GM18507 (cell line): ENCODE results near the gene GPR155.
"Not testable (repeated sequence)": the region's sequence is repeated elsewhere in the genome, so short reads cannot be mapped to it uniquely, and the experiment has no call there.

Experiments used
- DNase-seq: peaks from one replicate; pipeline ENCODE4 v3.0.0; 2011; ENCODE audit warnings: low read depth; ENCODE audit not compliant: insufficient read length; ENCODE audit errors: extremely low spot score
- FAIRE-seq: peaks from 2 replicates; lab custom pipeline; 2011; peaks lifted over from hg19 to GRCh38; lab: Jason Lieb, UNC

The GPR155 gene

GRCh38 chr2:174388706-174389105 is 98.1 kb downstream of the GPR155 start:
- not testable (repeated sequence) for DNase-seq, FAIRE-seq

GRCh38 chr2:174385201-174385600 is 101.6 kb downstream of the GPR155 start:
- FAIRE-seq: no peak
- no peak for DNase-seq

- DNase-seq (no peak), FAIRE-seq (peak; percentile 12)
These were observed 103.0 kb downstream of the GPR155 start for GRCh38 chr2:174383796-174384195.
